Myometrial cell (primary cell): ENCODE measurements around the gene GPR63. TPM values are rescaled to one million over a fixed set of nuclear protein-coding genes. Genes with fewer than 3 reads are reported as not detected.

Experiments
- total RNA-seq: library from RNA; depleted of rRNA; stranded (reverse); fragments of >200 nt; gene quantifications from 2 replicates; pipeline ENCODE4 v1.2.3, GENCODE V29; 2015

GPR63 gene
- 1.1 and 1.2 TPM in 2 replicates for total RNA-seq

GRCh38 chr6:96837081-96837971, at the start of gene GPR63:
Gene GPR63, minus strand, starts transcription at chr6:96837477. Its CDS starts 37,746 bp downstream, at chr6:96799731.

Other genes starting within 250 kb of the GPR63 start
- 15.0 and 23.4 TPM in 2 replicates for gene NDUFAF4, start 60.4 kb upstream of the GPR63 start, total RNA-seq
- gene KLHL32, start 87.3 kb upstream of the GPR63 start, total RNA-seq: not detected in 2 replicates